ENCODE measurements around the gene IPO9. TPM values are rescaled to one million over a fixed set of nuclear protein-coding genes. Genes with fewer than 3 reads are reported as not detected.

Gene IPO9
- total RNA-seq, 2 donors from 2014 or later: 108 to 133 TPM

DNA sequence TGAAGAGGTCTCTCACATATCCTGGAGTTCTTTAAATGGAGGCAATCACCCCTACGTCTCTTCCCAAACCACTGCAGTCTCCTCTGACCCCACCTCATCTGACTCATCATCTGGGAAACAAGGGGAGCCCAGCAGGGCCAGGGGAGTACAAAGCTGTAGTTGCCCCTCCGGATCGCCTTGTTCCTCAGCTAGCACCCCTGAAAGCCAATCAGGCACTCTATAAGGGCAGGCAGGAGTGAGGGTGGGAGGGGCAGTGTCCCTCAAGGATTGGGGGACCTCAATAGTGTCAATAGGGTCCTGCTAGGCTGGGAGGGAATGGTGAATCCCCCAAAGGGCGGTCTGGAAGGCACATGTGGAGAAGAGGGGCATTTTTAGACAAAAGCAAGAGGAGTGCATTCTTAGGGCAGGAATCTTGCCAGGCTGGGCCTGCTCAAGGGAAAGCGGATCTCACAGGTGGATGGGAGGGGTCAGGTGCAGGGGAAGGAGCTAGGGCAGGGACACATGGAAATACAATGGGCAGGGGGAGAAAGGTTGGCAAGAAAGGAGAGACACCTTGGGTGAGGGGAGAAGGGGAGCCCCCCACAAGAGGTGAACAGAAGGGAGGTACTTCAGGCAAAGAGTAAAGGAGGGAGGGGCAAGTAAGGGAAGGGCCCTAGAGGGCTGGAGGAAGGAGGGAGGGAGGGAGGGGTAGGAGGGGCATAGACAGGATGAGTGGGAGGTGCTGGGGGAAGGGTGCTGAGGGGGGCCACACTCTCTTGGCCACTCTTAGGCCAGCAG lies 65.6 kb downstream of the IPO9 start:
- peaks cover 12% of the 10 kb centered on the region for H3K27me3 Mint-ChIP-seq (ENCODE audit: insufficient read depth)
- no peak overlapping the region for H3K4me3 Mint-ChIP-seq
- peaks cover 11% of the 10 kb centered on the region for H3K4me1 Mint-ChIP-seq
- no peak overlapping the region for H3K4me3 ChIP-seq (ENCODE audit: low read length)
- WGBS, 2 experiments (ENCODE audit: insufficient coverage in 1 of 2, insufficient read length in 1 of 2): 78 to 92% methylated on average over 4 to 5 of the region's 5 CpGs
- no peak overlapping the region for H3K9ac ChIP-seq (ENCODE audit: extremely low read depth, low read length, poor library complexity, severe bottlenecking)
- DNase-seq: peak; percentile 70
- no peak overlapping the region for H3K27ac ChIP-seq (ENCODE audit: low read depth, low read length)
- no peaks in the 10 kb centered on the region for H3K9me3 Mint-ChIP-seq
- no peaks in the 10 kb centered on the region for H3K36me3 ChIP-seq (ENCODE audit: control insufficient read depth, insufficient read depth, low read length)
- no peaks in the 10 kb centered on the region for H3K36me3 Mint-ChIP-seq (ENCODE audit: low read depth)
- TF ChIP-seq, protein P1, sequence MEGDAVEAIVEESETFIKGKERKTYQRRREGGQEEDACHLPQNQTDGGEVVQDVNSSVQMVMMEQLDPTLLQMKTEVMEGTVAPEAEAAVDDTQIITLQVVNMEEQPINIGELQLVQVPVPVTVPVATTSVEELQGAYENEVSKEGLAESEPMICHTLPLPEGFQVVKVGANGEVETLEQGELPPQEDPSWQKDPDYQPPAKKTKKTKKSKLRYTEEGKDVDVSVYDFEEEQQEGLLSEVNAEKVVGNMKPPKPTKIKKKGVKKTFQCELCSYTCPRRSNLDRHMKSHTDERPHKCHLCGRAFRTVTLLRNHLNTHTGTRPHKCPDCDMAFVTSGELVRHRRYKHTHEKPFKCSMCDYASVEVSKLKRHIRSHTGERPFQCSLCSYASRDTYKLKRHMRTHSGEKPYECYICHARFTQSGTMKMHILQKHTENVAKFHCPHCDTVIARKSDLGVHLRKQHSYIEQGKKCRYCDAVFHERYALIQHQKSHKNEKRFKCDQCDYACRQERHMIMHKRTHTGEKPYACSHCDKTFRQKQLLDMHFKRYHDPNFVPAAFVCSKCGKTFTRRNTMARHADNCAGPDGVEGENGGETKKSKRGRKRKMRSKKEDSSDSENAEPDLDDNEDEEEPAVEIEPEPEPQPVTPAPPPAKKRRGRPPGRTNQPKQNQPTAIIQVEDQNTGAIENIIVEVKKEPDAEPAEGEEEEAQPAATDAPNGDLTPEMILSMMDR (conservative IDR thresholded peaks at IDR 0.05): no peak
- H3K27me3 ChIP-seq (ENCODE audit: control insufficient read depth, insufficient read depth, low read length, poor library complexity, severe bottlenecking): peaks cover 13% of the 10 kb centered on the region
- H3K27ac Mint-ChIP-seq: no peak overlapping the region
- no peaks in the 10 kb centered on the region for H3K4me1 ChIP-seq (ENCODE audit: control insufficient read depth, insufficient read depth, low read length)
- no peaks in the 10 kb centered on the region for H3K9me3 ChIP-seq (ENCODE audit: control insufficient read depth, low read length)

DNA sequence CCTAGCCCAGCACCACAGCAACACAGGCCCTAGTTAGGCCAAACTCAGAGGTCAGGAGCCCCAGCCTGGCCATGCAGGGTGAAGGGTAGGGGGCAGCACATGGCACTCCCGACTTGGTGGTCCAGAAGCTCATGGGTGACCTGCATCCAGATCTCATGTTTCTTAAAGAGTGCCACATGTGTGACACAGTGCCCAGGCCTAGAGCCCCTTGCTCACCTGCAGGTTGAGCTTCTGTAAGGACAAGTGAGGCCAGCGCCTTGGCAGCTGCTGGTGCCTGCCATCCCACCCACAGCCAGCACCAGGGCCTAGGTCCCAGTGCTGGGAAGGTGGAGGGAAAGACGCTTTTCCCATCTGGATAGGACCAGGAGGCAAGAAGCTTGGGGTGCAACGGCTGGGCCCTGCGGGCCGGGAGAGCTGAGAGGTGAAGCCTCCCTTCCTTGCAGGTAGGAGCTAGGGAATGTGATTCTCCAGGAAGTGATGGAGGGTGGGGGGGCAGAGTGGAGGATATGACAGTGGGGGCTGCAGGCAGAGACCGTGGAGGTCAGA lies 66.2 kb downstream of the IPO9 start:
- peak; percentile 68 for DNase-seq
- no peaks in the 10 kb centered on the region for H3K4me1 ChIP-seq (ENCODE audit: control insufficient read depth, insufficient read depth, low read length)
- no peaks in the 10 kb centered on the region for H3K36me3 ChIP-seq (ENCODE audit: control insufficient read depth, insufficient read depth, low read length)
- TF ChIP-seq, protein P1 (conservative IDR thresholded peaks at IDR 0.05): no peak
- no peak overlapping the region for H3K9ac ChIP-seq (ENCODE audit: extremely low read depth, low read length, poor library complexity, severe bottlenecking)
- no peak overlapping the region for H3K4me3 ChIP-seq (ENCODE audit: low read length)
- no peaks in the 10 kb centered on the region for H3K9me3 ChIP-seq (ENCODE audit: control insufficient read depth, low read length)
- no peak overlapping the region for H3K27ac ChIP-seq (ENCODE audit: low read depth, low read length)
- Mint-ChIP-seq H3K4me3 (no peak overlapping the region), H3K9me3 (no peaks in the 10 kb centered on the region), H3K36me3 (ENCODE audit: low read depth) (no peaks in the 10 kb centered on the region), H3K27ac (no peak overlapping the region), H3K4me1 (peaks cover 11% of the 10 kb centered on the region), H3K27me3 (ENCODE audit: insufficient read depth) (peaks cover 14% of the 10 kb centered on the region)
- H3K27me3 ChIP-seq (ENCODE audit: control insufficient read depth, insufficient read depth, low read length, poor library complexity, severe bottlenecking): peaks cover 6% of the 10 kb centered on the region
- WGBS, 2 experiments (ENCODE audit: insufficient coverage in 1 of 2, insufficient read length in 1 of 2): 90 to 91% methylated on average over 4 to 7 of the region's 7 CpGs

DNA sequence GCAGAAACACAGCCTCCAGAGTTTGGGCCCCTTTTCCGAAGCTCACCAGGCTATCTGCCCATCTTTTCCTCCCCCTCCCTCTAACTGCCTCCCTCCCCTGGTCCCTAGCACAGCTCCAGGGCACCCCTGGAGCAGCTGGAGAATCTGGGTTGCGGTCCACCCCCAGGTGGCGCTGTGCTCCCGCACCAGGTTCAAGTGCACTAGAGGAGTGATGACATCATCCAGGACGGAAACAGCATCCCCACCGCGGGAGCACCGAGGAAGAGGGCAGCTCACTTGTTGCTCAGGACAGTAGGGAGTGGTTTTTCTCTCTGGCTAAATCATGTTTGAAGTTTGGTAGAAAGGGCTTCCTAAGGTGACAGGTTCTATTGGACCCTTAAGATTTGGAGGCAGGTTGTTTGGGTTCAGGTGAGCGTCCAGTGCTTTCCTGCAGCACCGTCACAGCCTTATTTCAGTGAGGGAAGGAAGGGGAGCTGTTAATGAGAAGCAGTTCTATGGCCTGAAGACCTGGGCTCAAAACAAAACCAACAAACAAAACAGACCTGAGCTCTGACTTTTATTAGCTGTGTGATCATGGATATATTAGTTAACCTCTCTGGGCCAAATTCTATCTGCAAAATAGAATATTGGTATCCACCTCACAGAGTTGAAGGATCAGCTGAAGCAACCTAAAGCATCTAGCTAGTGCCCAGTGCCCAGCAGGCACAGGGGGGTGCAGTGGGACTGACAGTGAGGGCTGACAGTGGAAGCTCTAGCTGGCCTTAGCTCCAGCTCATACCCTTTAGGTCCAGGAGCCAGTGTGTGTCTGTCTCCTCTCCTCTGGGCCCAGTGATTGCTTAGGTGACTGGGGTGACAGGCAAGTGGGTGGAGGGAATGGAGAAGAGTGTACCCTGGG lies 67.2 kb downstream of the IPO9 start:
- Mint-ChIP-seq H3K36me3 (ENCODE audit: low read depth) (no peaks in the 10 kb centered on the region), H3K4me3 (no peak overlapping the region), H3K9me3 (no peaks in the 10 kb centered on the region), H3K27ac (peak overlapping the region; percentile 83), H3K27me3 (ENCODE audit: insufficient read depth) (peaks cover 12% of the 10 kb centered on the region), H3K4me1 (peaks cover 11% of the 10 kb centered on the region)
- Histone ChIP-seq H3K36me3 (ENCODE audit: control insufficient read depth, insufficient read depth, low read length) (no peaks in the 10 kb centered on the region), H3K27ac (ENCODE audit: low read depth, low read length) (no peak overlapping the region), H3K9me3 (ENCODE audit: control insufficient read depth, low read length) (no peaks in the 10 kb centered on the region), H3K4me3 (ENCODE audit: low read length) (no peak overlapping the region), H3K9ac (ENCODE audit: extremely low read depth, low read length, poor library complexity, severe bottlenecking) (no peak overlapping the region), H3K4me1 (ENCODE audit: control insufficient read depth, insufficient read depth, low read length) (no peaks in the 10 kb centered on the region), H3K27me3 (ENCODE audit: control insufficient read depth, insufficient read depth, low read length, poor library complexity, severe bottlenecking) (no peaks in the 10 kb centered on the region)
- 21 to 23% methylated on average over 9 to 10 of the region's 10 CpGs for WGBS, 2 experiments (ENCODE audit: insufficient coverage in 1 of 2, insufficient read length in 1 of 2)
- peak; percentile 98 for DNase-seq
- TF ChIP-seq, protein P1 (conservative IDR thresholded peaks at IDR 0.05): peak; percentile 97
